Suprapubic skin (tissue), 3 donors: ENCODE results near the gene KDM4B.
"Not testable (repeated sequence)": the region's sequence is repeated elsewhere in the genome, so short reads cannot be mapped to it uniquely, and the experiment has no call there.

ENCODE experiments used
- CTCF ChIP-seq, 2 donors: fragments of 200-600 bp in 1 of 2; fragments of 450-650 bp in 1 of 2; sonication (generic) in 1 of 2; IDR thresholded peaks; one replicate each; pipeline ENCODE4 v1.5.1; 2016 to 2019; ENCODE audit warnings: antibody characterized with exemption in 2 of 2, mild to moderate bottlenecking in 1 of 2, moderate library complexity in 1 of 2
- POLR2AphosphoS5 ChIP-seq, 3 donors: sonication (generic); formaldehyde crosslinking; IDR thresholded peaks; one replicate each; pipeline ENCODE4 v1.6.1; 2017; ENCODE audit warnings: antibody characterized with exemption in 3 of 3

- not testable (repeated sequence) for TF ChIP-seq CTCF, POLR2AphosphoS5 (IDR thresholded peaks at IDR 0.05)
Measured at GRCh38 chr19:4950650-4951049, 18.3 kb upstream of the KDM4B start.
